CD4-positive, alpha-beta T cell treated with Interleukin-15 for 1 hour (primary cell): Measurements from ENCODE around the gene PAPSS1.
"Not testable (repeated sequence)": the region's sequence is repeated elsewhere in the genome, so short reads cannot be mapped to it uniquely, and the experiment has no call there.

ENCODE experiments used
- DNase-seq: peaks from one replicate; pipeline ENCODE4 v3.0.0-alpha.2; 2020

The PAPSS1 gene

GRCh38 chr4:107725281-107725859 lies 5.3 kb upstream of the PAPSS1 start:
- DNase-seq, result no peak

- DNase-seq, result not testable (repeated sequence)
Measured at GRCh38 chr4:107723331-107723730, 3.3 kb upstream of the PAPSS1 start.

- peak; percentile 54 for DNase-seq
Measured at GRCh38 chr4:107721436-107722100, 1.5 kb upstream of the PAPSS1 start.

GRCh38 chr4:107719207-107719921 lies 670 bp downstream of the PAPSS1 start:
- DNase-seq, result no peak

- DNase-seq, result no peak
Measured at GRCh38 chr4:107718351-107718965, 1.6 kb downstream of the PAPSS1 start.

- no peak for DNase-seq
Measured at GRCh38 chr4:107714256-107714655, 5.8 kb downstream of the PAPSS1 start.

- no peak for DNase-seq
Measured at GRCh38 chr4:107712236-107712635, 7.8 kb downstream of the PAPSS1 start.

GRCh38 chr4:107711831-107712230 lies 8.2 kb downstream of the PAPSS1 start:
- no peak for DNase-seq

GRCh38 chr4:107710493-107711459 lies 9.3 kb downstream of the PAPSS1 start:
- no peak for DNase-seq

- DNase-seq, result no peak
Measured at GRCh38 chr4:107709916-107710315, 10.1 kb downstream of the PAPSS1 start.

GRCh38 chr4:107708225-107708624 lies 11.8 kb downstream of the PAPSS1 start:
- no peak for DNase-seq

- DNase-seq, result no peak
Measured at GRCh38 chr4:107705742-107706556, 14.1 kb downstream of the PAPSS1 start.

- no peak for DNase-seq
Measured at GRCh38 chr4:107701565-107701964, 18.5 kb downstream of the PAPSS1 start.

- no peak for DNase-seq
Measured at GRCh38 chr4:107699466-107700206, 20.4 kb downstream of the PAPSS1 start.

GRCh38 chr4:107696187-107696586 lies 23.8 kb downstream of the PAPSS1 start:
- DNase-seq, result not testable (repeated sequence)

GRCh38 chr4:107693132-107693531 lies 26.9 kb downstream of the PAPSS1 start:
- no peak for DNase-seq

- DNase-seq, result no peak
Measured at GRCh38 chr4:107692202-107692601, 27.8 kb downstream of the PAPSS1 start.

GRCh38 chr4:107691378-107691777 lies 28.7 kb downstream of the PAPSS1 start:
- DNase-seq, result no peak

- DNase-seq, result no peak
Measured at GRCh38 chr4:107689912-107690587, 30.0 kb downstream of the PAPSS1 start.

GRCh38 chr4:107688421-107688820 lies 31.6 kb downstream of the PAPSS1 start:
- DNase-seq, result no peak
